ENCODE data around the gene TSPEAR. TPM values are rescaled to one million over a fixed set of nuclear protein-coding genes. Genes with fewer than 3 reads are reported as not detected.
"Not testable (repeated sequence)": the region's sequence is repeated elsewhere in the genome, so short reads cannot be mapped to it uniquely, and the experiment has no call there.

TSPEAR gene
- total and polyA plus RNA-seq, 10 donors, result 0.02 to 0.22 (median 0.03) TPM; not detected in 7

DNA sequence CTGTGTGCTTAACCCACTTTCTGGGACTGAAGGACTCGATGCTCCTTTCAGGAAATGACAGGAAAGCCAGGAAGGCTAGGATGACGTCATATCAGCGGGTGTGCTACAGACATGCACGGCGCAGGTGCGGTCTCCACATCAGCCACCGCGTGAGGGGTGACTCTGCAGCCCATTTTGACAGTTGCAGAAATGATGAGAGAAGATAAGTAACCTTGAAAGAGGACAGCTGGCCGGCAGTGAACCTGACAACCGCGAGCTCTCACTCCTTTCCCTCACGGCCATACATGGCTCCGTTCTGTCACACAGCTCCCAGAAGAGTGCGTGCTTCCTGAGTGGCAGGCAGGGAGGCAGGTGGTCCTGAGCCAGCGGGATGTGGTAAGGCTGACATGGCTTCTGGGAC is 129.3 kb downstream of the TSPEAR start:
- Histone ChIP-seq H3K9me3 (peaks cover 3 to 51% (median 29%) of the 10 kb centered on the region in 8 donors), H3K27me3 (replicated peaks in 1 of 7) (peaks cover 0 to 25% (median 0%) of the 10 kb centered on the region in 7 donors), H3K27ac (peak overlapping the region in 4 of 8 donors; percentile 26 to 57 (median 50)), H3K4me3 (no peak overlapping the region), H3K36me3 (no peaks in the 10 kb centered on the region), H3K4me1 (no peaks in the 10 kb centered on the region)
- DNase-seq, result peak; percentile 31
- WGBS, 5 donors, result 61 to 72% (median 66%) methylated on average over 15 of the region's 15 CpGs
- TF ChIP-seq, protein P1, sequence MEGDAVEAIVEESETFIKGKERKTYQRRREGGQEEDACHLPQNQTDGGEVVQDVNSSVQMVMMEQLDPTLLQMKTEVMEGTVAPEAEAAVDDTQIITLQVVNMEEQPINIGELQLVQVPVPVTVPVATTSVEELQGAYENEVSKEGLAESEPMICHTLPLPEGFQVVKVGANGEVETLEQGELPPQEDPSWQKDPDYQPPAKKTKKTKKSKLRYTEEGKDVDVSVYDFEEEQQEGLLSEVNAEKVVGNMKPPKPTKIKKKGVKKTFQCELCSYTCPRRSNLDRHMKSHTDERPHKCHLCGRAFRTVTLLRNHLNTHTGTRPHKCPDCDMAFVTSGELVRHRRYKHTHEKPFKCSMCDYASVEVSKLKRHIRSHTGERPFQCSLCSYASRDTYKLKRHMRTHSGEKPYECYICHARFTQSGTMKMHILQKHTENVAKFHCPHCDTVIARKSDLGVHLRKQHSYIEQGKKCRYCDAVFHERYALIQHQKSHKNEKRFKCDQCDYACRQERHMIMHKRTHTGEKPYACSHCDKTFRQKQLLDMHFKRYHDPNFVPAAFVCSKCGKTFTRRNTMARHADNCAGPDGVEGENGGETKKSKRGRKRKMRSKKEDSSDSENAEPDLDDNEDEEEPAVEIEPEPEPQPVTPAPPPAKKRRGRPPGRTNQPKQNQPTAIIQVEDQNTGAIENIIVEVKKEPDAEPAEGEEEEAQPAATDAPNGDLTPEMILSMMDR (IDR thresholded peaks at IDR 0.05 in 8 of 11, conservative IDR thresholded peaks at IDR 0.05 in 3 of 11), result no peak
- TF ChIP-seq POLR2A (IDR thresholded peaks at IDR 0.05), result no peak
- no peak for TF ChIP-seq POLR2AphosphoS5 (IDR thresholded peaks at IDR 0.05)
- intact Hi-C loops (cut with DNase I; ENCODE audit: low total_unique reads), result no loop called here

DNA sequence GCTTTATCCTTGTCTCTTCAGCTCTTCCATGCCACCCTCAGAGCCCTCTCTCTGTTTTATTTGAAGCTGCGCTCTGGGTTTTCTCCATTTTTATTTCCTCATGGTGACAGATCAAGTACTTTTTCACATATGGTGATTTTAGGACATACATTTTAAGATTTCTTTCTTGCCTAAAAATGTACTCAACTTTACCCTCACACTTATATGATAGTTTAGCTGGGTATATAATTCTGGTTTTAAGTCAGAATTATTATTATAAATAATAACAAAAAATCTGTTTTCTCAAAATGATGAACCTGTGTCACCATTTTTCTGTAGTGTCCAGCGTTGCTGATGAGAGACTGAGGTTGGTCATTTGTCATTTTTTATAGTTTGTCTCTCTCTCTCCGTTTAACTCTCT is 130.2 kb downstream of the TSPEAR start:
- WGBS, 5 donors, result 64 to 81% (median 74%) methylated on average over 3 of the region's 3 CpGs
- no peaks in the 10 kb centered on the region for H3K36me3 ChIP-seq

DNA sequence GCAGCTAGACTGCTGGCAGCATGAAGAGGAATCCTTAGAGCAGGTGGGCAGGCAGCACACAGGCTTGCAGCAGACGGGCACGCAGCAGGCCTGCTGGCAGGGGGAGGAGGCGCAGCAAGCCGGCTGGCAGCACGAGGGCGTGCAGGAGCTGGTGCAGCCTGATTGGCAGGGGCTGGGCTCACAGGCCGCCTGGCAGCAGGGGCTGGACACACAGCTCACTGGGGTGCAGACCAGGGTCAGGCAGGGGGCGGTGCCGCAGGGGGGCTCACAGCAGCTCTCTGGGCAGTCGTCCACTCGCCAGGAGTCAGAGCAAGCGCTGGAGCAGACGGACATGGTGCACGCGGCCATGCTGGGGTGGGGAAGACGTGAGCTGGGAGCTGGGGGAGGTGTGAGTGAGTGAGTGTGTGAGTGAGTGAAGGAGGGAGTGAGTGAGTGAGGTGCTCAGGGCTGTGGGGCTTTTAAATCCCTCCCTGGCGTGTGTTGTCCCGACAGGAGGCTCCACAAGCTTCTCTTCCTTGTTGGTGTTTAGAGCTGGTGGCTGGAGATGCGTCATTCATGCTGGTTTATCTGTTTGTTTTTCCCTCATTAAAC is 131.0 kb downstream of the TSPEAR start, which contains the start of gene KRTAP10-5:
TSS of gene KRTAP10-5 (minus strand) at position 374 of the 591 bp plus-strand sequence. CDS start at position 348, 26 bp downstream.
- H3K36me3 ChIP-seq; H3K4me1 ChIP-seq; H3K4me3 ChIP-seq; intact Hi-C loops (cut with DNase I; ENCODE audit: low total_unique reads): not testable (repeated sequence)
- peaks cover 3 to 54% (median 38%) of the 10 kb centered on the region in 8 donors for H3K9me3 ChIP-seq
- peaks cover 0 to 14% (median 0%) of the 10 kb centered on the region in 7 donors for H3K27me3 ChIP-seq (replicated peaks in 1 of 7)
- DNase-seq, result peak; percentile 57
- WGBS, 5 donors, result 51 to 73% (median 64%) methylated on average over 13 to 19 of the region's 19 CpGs
- peak within 1 kb of the TSS in 5 of 8 donors; percentile 5 to 57 (median 46) for H3K27ac ChIP-seq

More for the DNA sequence above, 130.2 kb downstream of the TSPEAR start:
- TF ChIP-seq, protein P1 (IDR thresholded peaks at IDR 0.05 in 8 of 11, conservative IDR thresholded peaks at IDR 0.05 in 3 of 11), result no peak
- TF ChIP-seq POLR2AphosphoS5 (IDR thresholded peaks at IDR 0.05) (no peak), POLR2A (IDR thresholded peaks at IDR 0.05) (no peak)
- intact Hi-C loops (cut with DNase I; ENCODE audit: low total_unique reads), result no loop called here
- Histone ChIP-seq H3K27ac (peak overlapping the region in 5 of 8 donors; percentile 5 to 57 (median 46)), H3K4me3 (no peak overlapping the region), H3K9me3 (peaks cover 3 to 59% (median 38%) of the 10 kb centered on the region in 8 donors), H3K4me1 (no peaks in the 10 kb centered on the region), H3K27me3 (replicated peaks in 1 of 7) (peaks cover 0 to 21% (median 0%) of the 10 kb centered on the region in 7 donors)
- DNase-seq, result no peak

DNA sequence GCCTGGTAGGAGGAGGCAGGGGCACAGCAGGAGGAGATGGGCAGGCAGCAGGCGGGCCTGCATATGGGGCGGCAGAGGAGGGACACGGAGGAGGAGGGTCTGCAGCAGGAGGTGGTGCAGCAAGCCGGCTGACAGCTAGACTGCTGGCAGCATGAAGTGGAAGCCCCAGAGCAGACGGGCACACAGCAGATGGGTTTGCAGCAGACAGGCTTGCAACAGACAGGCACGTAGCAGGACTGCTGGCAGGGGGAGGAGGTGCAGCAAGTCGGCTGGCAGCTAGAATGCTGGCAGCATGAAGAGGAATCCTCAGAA is 131.6 kb downstream of the TSPEAR start:
- DNase-seq, result peak; percentile 28
- no peak overlapping the region for H3K27ac ChIP-seq
- H3K9me3 ChIP-seq, result peaks cover 3 to 54% (median 38%) of the 10 kb centered on the region in 8 donors
- WGBS, 5 donors, result 68 to 79% (median 74%) methylated on average over 7 of the region's 7 CpGs
- H3K27me3 ChIP-seq (replicated peaks in 1 of 7), result peaks cover 0 to 14% (median 0%) of the 10 kb centered on the region in 7 donors
- H3K4me1 ChIP-seq, result peaks cover 0 to 4% (median under 1%) of the 10 kb centered on the region in 6 donors
- no peaks in the 10 kb centered on the region for H3K36me3 ChIP-seq
- intact Hi-C loops (cut with DNase I; ENCODE audit: low total_unique reads), result no loop called here
- TF ChIP-seq, protein P1 (IDR thresholded peaks at IDR 0.05 in 8 of 11, conservative IDR thresholded peaks at IDR 0.05 in 3 of 11), result no peak
- TF ChIP-seq POLR2AphosphoS5 (IDR thresholded peaks at IDR 0.05) (no peak), POLR2A (IDR thresholded peaks at IDR 0.05) (no peak)
- no peak overlapping the region for H3K4me3 ChIP-seq

Data from spleen (tissue), 11 donors.